Ovary (tissue), 3 donors: ENCODE results near the gene SLC35E4.

Experiments
- CTCF ChIP-seq, 3 donors: fragments of 450-650 bp in 2 of 3; fragments of 200-600 bp in 1 of 3; IDR thresholded peaks; one replicate each; pipeline versions ENCODE4 v1.5.1 to v1.8.0; 2016 to 2022; ENCODE audit warnings: antibody characterized with exemption in 3 of 3, mild to moderate bottlenecking in 1 of 3
- POLR2A ChIP-seq: fragments of 450-650 bp; IDR thresholded peaks from one replicate; pipeline ENCODE4 v1.6.1; 2017; ENCODE audit warnings: antibody characterized with exemption, mild to moderate bottlenecking, moderate library complexity
- donor health status: DM: no; HTN: no; CAD: no.

GRCh38 chr22:30637701-30638114, 2.1 kb downstream of the SLC35E4 start:
- TF ChIP-seq CTCF (IDR thresholded peaks at IDR 0.05) (no peak), POLR2A (no peak)
